Measurements from ENCODE around the gene FOXK1.

Gene FOXK1

GRCh38 chr7:4766666-4767519, 84.8 kb downstream of the FOXK1 start:
- no peaks in the 10 kb centered on the region for H4K20me1 ChIP-seq (ENCODE audit: insufficient read depth, low read length)
- TF ChIP-seq EZH2phosphoT487 (IDR thresholded peaks at IDR 0.05; ENCODE audit: low read depth) = no peak
- TF ChIP-seq, protein P1, sequence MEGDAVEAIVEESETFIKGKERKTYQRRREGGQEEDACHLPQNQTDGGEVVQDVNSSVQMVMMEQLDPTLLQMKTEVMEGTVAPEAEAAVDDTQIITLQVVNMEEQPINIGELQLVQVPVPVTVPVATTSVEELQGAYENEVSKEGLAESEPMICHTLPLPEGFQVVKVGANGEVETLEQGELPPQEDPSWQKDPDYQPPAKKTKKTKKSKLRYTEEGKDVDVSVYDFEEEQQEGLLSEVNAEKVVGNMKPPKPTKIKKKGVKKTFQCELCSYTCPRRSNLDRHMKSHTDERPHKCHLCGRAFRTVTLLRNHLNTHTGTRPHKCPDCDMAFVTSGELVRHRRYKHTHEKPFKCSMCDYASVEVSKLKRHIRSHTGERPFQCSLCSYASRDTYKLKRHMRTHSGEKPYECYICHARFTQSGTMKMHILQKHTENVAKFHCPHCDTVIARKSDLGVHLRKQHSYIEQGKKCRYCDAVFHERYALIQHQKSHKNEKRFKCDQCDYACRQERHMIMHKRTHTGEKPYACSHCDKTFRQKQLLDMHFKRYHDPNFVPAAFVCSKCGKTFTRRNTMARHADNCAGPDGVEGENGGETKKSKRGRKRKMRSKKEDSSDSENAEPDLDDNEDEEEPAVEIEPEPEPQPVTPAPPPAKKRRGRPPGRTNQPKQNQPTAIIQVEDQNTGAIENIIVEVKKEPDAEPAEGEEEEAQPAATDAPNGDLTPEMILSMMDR (IDR thresholded peaks at IDR 0.05; ENCODE audit: low read depth, low read length) = no peak
- H3K9me3 ChIP-seq (ENCODE audit: insufficient read depth, low read length) = no peaks in the 10 kb centered on the region
- no peak overlapping the region for H3K4me3 ChIP-seq (ENCODE audit: low read length)
- no peak overlapping the region for H3K9ac ChIP-seq (ENCODE audit: low read length)
- H3K79me2 ChIP-seq (ENCODE audit: low read length) = no peaks in the 10 kb centered on the region
- no peak overlapping the region for H2AFZ ChIP-seq (ENCODE audit: low read depth, low read length)
- no peaks in the 10 kb centered on the region for H3K27me3 ChIP-seq (ENCODE audit: low read depth, low read length)
- no peaks in the 10 kb centered on the region for H3K4me1 ChIP-seq (ENCODE audit: low read length)
- no peak overlapping the region for H3K4me2 ChIP-seq (ENCODE audit: low read length)
- H3K36me3 ChIP-seq (replicated peaks; ENCODE audit: low read depth, low read length) = no peaks in the 10 kb centered on the region
- no peak overlapping the region for H3K27ac ChIP-seq (ENCODE audit: low read length)

- H3K79me2 ChIP-seq (ENCODE audit: low read length) = no peaks in the 10 kb centered on the region
- no peaks in the 10 kb centered on the region for H3K27me3 ChIP-seq (ENCODE audit: low read depth, low read length)
- H3K27ac ChIP-seq (ENCODE audit: low read length) = no peak overlapping the region
- no peak overlapping the region for H2AFZ ChIP-seq (ENCODE audit: low read depth, low read length)
- no peaks in the 10 kb centered on the region for H4K20me1 ChIP-seq (ENCODE audit: insufficient read depth, low read length)
- no peak overlapping the region for H3K4me2 ChIP-seq (ENCODE audit: low read length)
- no peak overlapping the region for H3K9ac ChIP-seq (ENCODE audit: low read length)
- H3K9me3 ChIP-seq (ENCODE audit: insufficient read depth, low read length) = no peaks in the 10 kb centered on the region
- H3K4me1 ChIP-seq (ENCODE audit: low read length) = peaks cover under 1% of the 10 kb centered on the region; the same call in 1 of the 2 replicates
- no peaks in the 10 kb centered on the region for H3K36me3 ChIP-seq (replicated peaks; ENCODE audit: low read depth, low read length)
- no peak overlapping the region for H3K4me3 ChIP-seq (ENCODE audit: low read length)
- TF ChIP-seq, protein P1 (IDR thresholded peaks at IDR 0.05; ENCODE audit: low read depth, low read length) = no peak
- TF ChIP-seq EZH2phosphoT487 (IDR thresholded peaks at IDR 0.05; ENCODE audit: low read depth) = no peak
These were observed 86.8 kb downstream of the FOXK1 start for GRCh38 chr7:4768597-4769569.

DNA sequence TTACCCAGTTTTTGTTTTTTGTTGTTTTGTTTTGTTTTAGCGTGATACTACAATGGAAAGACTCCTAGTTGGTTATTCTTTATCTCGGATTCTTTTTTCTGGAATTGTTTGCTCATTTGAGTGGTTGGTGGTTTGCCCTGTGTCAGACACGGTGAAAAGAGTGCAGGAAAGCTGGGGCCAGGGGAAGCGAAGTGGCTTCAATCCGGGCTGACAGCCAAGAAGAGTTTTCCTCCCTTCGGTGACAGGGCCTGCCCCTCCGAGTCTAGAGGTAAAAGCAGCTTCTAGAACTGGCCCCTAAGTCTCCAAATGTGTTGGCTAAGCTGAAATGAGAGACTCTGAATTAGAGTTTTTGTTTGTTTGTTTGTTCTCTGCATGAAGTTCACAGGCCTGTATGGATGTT, 87.7 kb downstream of the FOXK1 start:
- Histone ChIP-seq H2AFZ (ENCODE audit: low read depth, low read length) (no peak overlapping the region), H3K27me3 (ENCODE audit: low read depth, low read length) (no peaks in the 10 kb centered on the region), H3K79me2 (ENCODE audit: low read length) (no peaks in the 10 kb centered on the region), H3K4me2 (ENCODE audit: low read length) (no peak overlapping the region), H4K20me1 (ENCODE audit: insufficient read depth, low read length) (no peaks in the 10 kb centered on the region), H3K27ac (ENCODE audit: low read length) (no peak overlapping the region), H3K9ac (ENCODE audit: low read length) (no peak overlapping the region), H3K4me3 (ENCODE audit: low read length) (no peak overlapping the region), H3K36me3 (replicated peaks; ENCODE audit: low read depth, low read length) (no peaks in the 10 kb centered on the region), H3K4me1 (ENCODE audit: low read length) (peaks cover 7% of the 10 kb centered on the region; the same call in 1 of the 2 replicates), H3K9me3 (ENCODE audit: insufficient read depth, low read length) (no peaks in the 10 kb centered on the region)
- TF ChIP-seq, protein P1 (IDR thresholded peaks at IDR 0.05; ENCODE audit: low read depth, low read length) = no peak
- no peak for TF ChIP-seq EZH2phosphoT487 (IDR thresholded peaks at IDR 0.05; ENCODE audit: low read depth)

DNA sequence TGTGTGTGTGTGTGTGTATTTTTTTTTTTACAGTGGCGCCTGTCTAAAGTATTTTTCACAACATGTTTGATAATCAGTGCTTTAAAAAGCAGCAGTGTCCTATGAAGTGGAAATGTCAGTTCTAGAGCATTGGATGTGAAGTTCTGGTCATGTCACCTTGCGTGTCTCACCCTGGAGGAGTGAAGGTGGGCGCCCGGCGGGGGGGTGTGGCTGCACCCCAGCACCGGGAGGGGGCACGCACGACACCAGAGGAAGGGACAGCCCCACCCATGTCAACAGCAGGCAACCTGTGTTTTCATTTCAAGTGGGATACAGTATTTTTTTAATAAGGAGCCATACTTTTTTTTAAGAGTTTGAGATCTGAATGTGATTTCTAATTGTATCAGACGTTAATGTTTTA, 88.8 kb downstream of the FOXK1 start:
- H3K4me2 ChIP-seq (ENCODE audit: low read length) = no peak overlapping the region
- H3K36me3 ChIP-seq (replicated peaks; ENCODE audit: low read depth, low read length) = no peaks in the 10 kb centered on the region
- H3K4me1 ChIP-seq (ENCODE audit: low read length) = peaks cover 7% of the 10 kb centered on the region; the same call in 1 of the 2 replicates
- no peak overlapping the region for H2AFZ ChIP-seq (ENCODE audit: low read depth, low read length)
- no peaks in the 10 kb centered on the region for H4K20me1 ChIP-seq (ENCODE audit: insufficient read depth, low read length)
- H3K27ac ChIP-seq (ENCODE audit: low read length) = no peak overlapping the region
- no peak overlapping the region for H3K9ac ChIP-seq (ENCODE audit: low read length)
- no peaks in the 10 kb centered on the region for H3K27me3 ChIP-seq (ENCODE audit: low read depth, low read length)
- H3K79me2 ChIP-seq (ENCODE audit: low read length) = peaks cover 4% of the 10 kb centered on the region
- no peak for TF ChIP-seq EZH2phosphoT487 (IDR thresholded peaks at IDR 0.05; ENCODE audit: low read depth)
- TF ChIP-seq, protein P1 (IDR thresholded peaks at IDR 0.05; ENCODE audit: low read depth, low read length) = no peak
- H3K9me3 ChIP-seq (ENCODE audit: insufficient read depth, low read length) = no peaks in the 10 kb centered on the region
- no peak overlapping the region for H3K4me3 ChIP-seq (ENCODE audit: low read length)
